ENCODE measurements around the gene LDLRAD3.

Gene LDLRAD3

GRCh38 chr11:36121054-36121453 is 177.2 kb downstream of the LDLRAD3 start:
- in situ Hi-C loops (cut with MboI; ENCODE audit: low sequenced_read_pairs), result no loop called here

DNA sequence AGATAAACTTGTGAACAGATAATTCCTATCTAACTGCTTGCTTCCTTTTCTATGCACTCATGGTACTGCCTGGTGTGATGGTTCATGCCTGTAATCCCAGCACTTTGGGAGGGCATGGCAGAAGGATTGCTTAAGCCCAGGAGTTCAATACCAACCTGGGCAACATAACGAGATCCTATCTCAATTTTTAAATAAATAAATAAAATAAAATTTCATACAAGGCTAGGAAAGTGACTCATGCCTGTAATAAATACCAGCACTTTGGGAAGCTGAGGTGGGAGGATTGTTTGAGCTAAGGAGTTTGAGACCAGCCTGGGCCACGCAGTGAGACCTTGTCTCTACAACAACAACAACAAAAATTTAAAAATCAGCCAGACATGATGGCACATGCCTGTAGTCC is 178.8 kb downstream of the LDLRAD3 start:
- in situ Hi-C loops (cut with MboI; ENCODE audit: low sequenced_read_pairs), result no loop called here

- in situ Hi-C loops (cut with MboI; ENCODE audit: low sequenced_read_pairs), result no loop called here
Measured at GRCh38 chr11:36123336-36124101, 179.7 kb downstream of the LDLRAD3 start.

GRCh38 chr11:36126678-36127077 is 182.8 kb downstream of the LDLRAD3 start:
- in situ Hi-C loops (cut with MboI; ENCODE audit: low sequenced_read_pairs), result no loop called here

DNA sequence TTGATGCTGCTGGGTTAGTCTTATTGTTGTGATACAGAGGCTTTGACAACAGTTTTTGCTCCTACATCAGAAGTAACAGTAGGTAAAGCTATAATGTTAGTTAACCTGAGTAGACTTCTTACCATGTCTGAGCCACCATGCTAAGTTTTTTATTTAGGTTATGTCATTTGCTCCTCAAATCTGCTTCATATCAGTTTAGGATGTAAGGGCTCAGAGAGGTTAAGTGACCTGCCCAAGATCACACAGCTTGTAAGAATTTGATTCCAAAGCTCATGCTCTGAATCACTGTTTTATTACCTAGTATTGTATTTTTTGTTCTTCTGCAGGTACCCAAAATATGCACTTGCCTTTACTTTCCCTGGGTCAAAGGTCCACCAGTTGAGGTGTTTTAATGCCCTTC is 183.7 kb downstream of the LDLRAD3 start:
- in situ Hi-C loops (cut with MboI; ENCODE audit: low sequenced_read_pairs), result no loop called here

DNA sequence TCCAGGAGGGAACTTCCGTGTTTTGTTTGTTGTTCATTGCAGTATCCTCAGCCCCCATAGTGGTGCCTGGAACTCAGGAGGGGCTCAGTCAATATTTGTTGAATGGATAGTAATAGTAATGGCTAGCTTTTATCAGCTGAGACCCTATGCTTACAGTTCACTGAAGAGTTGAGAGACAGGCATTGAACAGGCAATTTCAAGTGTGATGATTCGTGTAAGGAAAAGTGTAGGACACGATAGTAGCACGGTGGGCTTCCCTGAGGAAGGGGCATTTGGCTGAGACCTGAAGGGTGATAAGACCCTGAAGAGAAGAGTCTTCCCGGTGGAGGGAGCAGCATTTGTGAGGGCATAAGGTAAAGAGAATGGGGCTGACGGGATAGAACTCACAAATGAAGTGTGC is 186.1 kb downstream of the LDLRAD3 start:
- in situ Hi-C loops (cut with MboI; ENCODE audit: low sequenced_read_pairs), result no loop called here

- in situ Hi-C loops (cut with MboI; ENCODE audit: low sequenced_read_pairs), result no loop called here
Measured at GRCh38 chr11:36130401-36130800, 186.5 kb downstream of the LDLRAD3 start.

- in situ Hi-C loops (cut with MboI; ENCODE audit: low sequenced_read_pairs), result no loop called here
Measured at GRCh38 chr11:36131721-36132397, 188.0 kb downstream of the LDLRAD3 start.

DNA sequence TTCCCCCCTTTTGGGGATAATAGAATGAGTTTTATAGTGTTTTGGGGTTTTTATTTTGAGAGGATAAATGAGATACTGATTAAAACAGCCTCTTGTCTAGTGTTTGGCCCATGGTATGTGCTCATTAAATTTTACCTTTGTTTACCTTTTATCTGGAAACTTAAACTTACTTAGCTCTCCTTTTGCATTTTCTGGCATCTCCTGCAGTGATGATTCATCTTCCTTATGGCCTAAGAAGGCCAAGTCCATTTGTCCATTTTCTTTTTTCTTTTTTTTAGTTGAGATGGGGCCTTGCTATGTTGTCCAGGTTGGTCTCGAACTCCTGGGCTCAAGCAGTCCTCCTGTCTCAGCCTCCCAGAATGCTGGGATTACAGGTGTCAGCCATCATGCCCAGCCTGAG is 189.1 kb downstream of the LDLRAD3 start:
- in situ Hi-C loops (cut with MboI; ENCODE audit: low sequenced_read_pairs), result no loop called here

DNA sequence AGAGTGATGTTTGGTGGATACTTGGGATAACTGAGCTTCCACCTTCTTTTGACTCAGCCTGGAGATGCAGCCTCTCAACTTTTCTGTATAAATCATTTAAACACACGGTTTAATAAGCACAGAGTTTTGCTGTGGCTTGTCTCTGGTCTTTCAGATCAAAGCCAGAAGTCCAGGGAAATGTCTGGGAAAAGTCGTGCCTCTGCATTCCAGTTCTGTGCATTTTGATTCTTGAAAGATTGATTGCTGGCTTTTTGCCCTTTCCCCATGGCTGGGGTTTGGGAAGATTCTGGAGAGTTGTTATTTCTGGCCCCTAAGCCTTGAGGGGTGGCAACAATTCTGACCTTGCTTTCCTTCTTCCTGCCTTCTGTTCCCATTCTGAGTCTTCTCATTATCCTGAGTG is 191.2 kb downstream of the LDLRAD3 start:
- in situ Hi-C loops (cut with MboI; ENCODE audit: low sequenced_read_pairs), result no loop called here

GRCh38 chr11:36139767-36140166 is 195.9 kb downstream of the LDLRAD3 start:
- in situ Hi-C loops (cut with MboI; ENCODE audit: low sequenced_read_pairs), result no loop called here

DNA sequence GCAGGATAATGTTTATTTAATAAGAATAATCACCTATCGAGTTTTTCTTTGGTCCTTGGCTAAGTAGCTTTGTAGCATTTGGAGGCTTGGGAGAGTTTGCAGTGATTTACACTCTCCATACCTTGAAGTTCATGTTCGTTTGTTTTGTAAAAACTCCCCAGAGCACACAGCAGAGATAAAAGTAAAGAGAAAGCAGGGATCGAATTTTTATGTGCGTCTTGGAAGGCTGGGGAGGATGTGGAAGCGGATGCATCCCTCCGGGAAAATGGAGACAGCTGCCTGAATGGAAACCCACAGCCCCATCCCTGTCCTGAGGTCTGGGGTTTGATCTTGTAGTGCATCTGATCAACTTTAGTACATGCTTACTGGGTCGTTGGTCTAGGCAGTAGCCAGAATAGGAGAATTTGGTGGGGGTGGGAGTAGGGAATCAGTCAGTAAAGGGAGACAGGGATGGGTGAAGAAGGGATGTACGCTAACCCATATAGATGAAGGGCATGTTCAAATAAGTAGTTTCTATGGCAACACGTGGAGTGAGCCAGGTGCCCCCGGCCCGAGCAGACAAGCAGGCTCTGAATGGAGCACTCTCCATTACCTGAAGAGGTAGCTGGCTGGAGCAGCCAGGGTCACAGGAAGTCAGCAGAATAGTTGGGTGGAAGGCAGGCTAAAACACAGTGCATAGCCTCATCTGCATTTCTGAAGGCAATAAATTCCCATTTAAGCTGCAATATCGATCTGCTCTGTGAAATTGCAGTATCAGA is 197.5 kb downstream of the LDLRAD3 start:
- in situ Hi-C loops (cut with MboI; ENCODE audit: low sequenced_read_pairs), result no loop called here

DNA sequence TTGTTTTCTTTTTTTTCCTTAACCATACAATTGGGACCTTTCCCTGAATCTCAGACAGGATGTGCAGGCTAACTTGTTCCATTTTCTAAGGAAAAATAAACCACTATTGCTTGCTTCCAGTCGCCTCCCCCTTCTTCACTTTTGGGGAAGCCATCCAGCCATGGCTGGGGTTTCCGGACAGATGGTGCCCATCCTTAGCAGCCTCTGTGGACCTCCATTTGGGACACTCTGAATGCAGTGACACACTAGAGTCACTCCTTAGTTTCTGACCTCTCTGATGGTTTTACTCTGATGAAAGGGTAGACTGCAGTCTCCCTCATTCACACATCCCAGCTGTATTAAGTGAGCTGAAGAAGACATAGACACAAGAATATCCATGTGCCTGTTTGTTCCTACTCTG is 198.1 kb downstream of the LDLRAD3 start:
- in situ Hi-C loops (cut with MboI; ENCODE audit: low sequenced_read_pairs), result no loop called here

DNA sequence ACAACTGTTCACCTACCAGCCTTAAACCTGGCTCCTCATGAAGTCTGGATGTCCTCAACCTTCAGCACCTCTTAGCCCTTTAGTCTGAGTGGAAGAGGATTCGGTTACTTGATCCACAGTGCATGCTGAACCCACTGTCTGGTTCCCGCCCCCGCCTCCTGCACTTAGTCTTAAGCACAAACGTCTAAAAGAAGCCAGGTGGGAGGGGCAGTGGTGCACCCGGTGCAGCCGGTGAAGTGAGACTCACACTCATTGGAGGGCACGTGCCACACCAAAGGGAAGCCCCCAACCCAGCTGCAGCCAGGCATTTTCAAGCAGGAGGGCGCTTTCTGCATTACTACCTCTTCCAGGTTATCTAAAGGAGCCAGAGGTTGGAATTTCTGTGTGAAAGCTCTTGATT is 198.6 kb downstream of the LDLRAD3 start:
- in situ Hi-C loops (cut with MboI; ENCODE audit: low sequenced_read_pairs), result no loop called here

GRCh38 chr11:36142879-36143278 is 199.0 kb downstream of the LDLRAD3 start:
- in situ Hi-C loops (cut with MboI; ENCODE audit: low sequenced_read_pairs), result no loop called here

DNA sequence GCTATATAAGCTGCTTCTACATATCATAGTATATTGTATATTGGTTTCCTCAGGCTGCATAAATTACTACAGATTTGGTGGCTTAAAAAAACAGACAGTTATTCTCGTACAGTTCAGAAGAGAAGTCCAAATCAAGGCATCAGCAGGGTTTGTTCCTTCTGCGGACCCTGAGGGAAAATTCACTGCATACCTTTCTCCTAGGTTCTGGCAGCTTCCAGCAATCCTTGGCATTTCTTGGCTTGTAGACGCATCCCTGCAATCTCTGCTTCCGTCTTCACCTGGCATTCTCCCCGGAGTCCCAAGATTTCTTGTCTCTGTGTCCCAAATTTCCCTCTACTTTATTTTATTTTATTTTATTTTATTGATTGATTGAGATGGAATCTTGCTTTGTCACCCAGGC is 202.6 kb downstream of the LDLRAD3 start:
- in situ Hi-C loops (cut with MboI; ENCODE audit: low sequenced_read_pairs), result no loop called here

- in situ Hi-C loops (cut with MboI; ENCODE audit: low sequenced_read_pairs), result no loop called here
Measured at GRCh38 chr11:36147491-36147890, 203.6 kb downstream of the LDLRAD3 start.

- in situ Hi-C loops (cut with MboI; ENCODE audit: low sequenced_read_pairs), result no loop called here
Measured at GRCh38 chr11:36148701-36149100, 204.8 kb downstream of the LDLRAD3 start.

GRCh38 chr11:36149538-36150242 is 205.8 kb downstream of the LDLRAD3 start:
- in situ Hi-C loops (cut with MboI; ENCODE audit: low sequenced_read_pairs), result no loop called here

DNA sequence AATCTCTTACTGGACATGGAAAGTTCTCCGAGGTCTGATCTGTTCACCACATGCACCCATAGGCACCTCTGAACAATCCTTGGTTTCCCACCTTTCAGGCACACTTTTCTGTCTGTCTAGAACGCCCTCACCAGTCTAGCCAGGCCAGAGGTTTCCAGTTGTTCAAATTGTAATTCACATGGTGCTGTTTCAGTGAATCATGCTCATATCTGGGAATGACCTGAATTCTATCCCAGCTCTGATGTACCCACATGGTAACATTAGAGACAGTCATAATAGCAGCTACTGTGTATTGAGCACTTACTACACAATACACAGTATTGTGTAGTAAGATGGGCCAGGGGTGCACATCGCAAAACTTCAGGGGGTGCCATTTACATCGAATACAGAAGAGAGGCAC is 207.1 kb downstream of the LDLRAD3 start:
- in situ Hi-C loops (cut with MboI; ENCODE audit: low sequenced_read_pairs), result no loop called here

GRCh38 chr11:36151933-36152580 is 208.2 kb downstream of the LDLRAD3 start:
- in situ Hi-C loops (cut with MboI; ENCODE audit: low sequenced_read_pairs), result no loop called here
